ENCODE data around the gene AIRE.
A peak's percentile ranks its signal among the peaks of the same experiment; 100 is the strongest.
"Not testable (repeated sequence)": the region's sequence is repeated elsewhere in the genome, so short reads cannot be mapped to it uniquely, and the experiment has no call there.

The AIRE gene

DNA sequence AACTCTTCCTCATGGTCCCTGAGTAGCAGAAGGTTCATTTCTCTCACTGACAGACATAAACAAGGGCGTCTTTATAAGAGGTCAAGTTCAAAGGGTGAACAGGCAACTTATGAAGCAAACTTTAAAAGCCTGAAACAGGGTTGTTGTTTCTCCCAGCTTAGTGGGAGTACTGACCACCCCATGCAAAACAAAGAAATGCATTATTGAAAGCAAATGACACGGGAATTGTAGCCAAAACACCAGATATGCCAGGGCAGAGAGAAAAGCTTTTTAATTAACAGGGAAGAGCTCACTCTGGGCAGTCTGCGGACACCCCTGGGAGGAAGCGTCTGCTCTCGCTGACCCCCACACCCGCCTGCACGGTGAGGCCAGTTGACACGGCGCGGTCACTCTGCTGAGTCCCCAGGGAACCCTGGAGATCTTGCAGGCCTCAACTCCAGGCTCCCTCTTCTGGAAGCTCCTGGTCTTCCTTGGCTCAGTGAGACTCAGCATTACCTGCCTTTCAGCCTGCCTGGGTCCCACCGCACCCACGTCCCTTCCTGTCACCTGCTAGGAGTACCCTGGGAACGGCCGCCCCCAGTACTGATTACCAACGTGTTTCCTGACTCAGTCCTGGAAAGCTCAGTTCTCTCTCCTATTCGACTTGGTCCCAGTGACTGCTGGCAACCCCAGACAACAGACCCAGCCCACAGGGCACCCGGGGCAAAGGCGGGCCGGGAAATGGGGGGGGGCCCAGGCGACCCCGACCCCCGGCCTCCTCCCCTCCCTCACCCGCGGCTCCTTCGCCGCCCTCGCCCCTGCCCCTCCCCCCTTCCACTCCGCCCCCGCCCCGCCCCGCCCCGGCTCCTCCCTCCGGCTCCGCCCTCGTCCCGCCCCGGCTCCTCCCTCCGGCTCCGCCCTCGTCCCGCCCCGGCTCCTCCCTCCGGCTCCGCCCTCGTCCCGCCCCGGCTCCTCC, 52.5 kb downstream of the AIRE start:
- no CpG with 5 or more reads among the region's 47 CpGs for WGBS, 2 donors (ENCODE audit: extremely low coverage in 2 of 2, insufficient read length in 2 of 2, insufficient replicate concordance in 1 of 2)

DNA sequence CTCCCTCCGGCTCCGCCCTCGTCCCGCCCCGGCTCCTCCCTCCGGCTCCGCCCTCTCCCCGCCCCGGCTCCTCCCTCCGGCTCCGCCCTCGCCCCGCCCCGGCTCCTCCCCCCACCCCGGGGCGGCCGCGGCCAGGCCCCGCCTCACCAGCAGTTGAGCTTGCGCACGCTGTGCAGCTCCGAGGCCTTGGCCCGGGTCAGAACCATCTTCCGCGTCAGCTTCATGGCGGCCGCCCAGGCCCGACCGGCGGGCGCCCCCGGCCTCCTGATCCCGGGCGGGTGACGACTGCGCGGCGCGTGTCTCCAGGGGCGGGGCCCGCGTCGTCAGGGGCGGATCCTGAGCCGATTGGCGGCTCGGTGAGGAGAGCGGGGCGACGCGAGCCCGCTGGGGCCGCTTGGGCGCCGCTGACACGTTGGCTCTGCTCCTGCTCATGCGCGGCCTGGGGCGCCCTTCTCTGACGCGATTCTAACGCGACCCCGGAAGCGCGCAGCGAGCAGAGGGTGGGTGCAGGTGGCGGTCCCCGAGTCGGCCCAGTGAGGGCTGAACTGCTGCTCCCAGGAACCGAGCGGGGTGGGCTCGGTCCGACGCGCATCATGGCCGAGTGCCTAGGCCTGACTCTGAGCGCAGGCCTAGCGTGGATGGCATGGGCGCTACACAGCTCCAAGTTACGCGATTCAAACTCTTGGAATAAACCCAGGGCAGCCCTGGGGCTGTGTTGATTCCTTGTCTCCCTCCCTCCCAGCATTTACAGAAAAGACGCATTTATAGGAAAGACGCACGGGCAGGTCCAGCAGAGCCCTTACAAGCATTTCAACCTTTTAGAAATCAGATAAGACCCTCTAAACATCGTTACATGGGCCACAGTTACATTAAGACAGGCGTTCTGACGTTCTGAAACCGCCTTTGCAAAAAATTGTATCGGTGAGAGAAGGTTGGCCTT, 53.6 kb downstream of the AIRE start, which contains the start of gene CFAP410:
Gene CFAP410 (minus strand): TSS at position 420 of the 940 bp plus-strand sequence. CDS start 196 bp downstream, at position 224.
- peaks cover 4% of the 10 kb centered on the region for H3K79me1 ChIP-seq (ENCODE audit: low read depth, low read length)
- H2BK12ac ChIP-seq (ENCODE audit: low read length): peak within 1 kb of the TSS; percentile 18
- peak within 1 kb of the TSS; percentile 84 for H3K4me2 ChIP-seq (ENCODE audit: insufficient read depth, low read length, poor library complexity, severe bottlenecking)
- no CpG with 5 or more reads among the region's 90 CpGs for WGBS, 2 donors (ENCODE audit: extremely low coverage in 2 of 2, insufficient read length in 2 of 2, insufficient replicate concordance in 1 of 2)
- H3K9me3 ChIP-seq (replicated peaks in 1 of 2; ENCODE audit: control insufficient read depth in 2 of 2, insufficient read depth in 1 of 2, low read depth in 1 of 2, low read length in 2 of 2): no peaks in the 10 kb centered on the region
- peak within 1 kb of the TSS; percentile 94 for H3K9ac ChIP-seq (ENCODE audit: low read depth, low read length, poor library complexity)
- H2BK5ac ChIP-seq (ENCODE audit: low read length): no peak within 1 kb of the TSS
- peak within 1 kb of the TSS; percentile 99 for H2AFZ ChIP-seq (ENCODE audit: low read length)
- H3K27ac ChIP-seq (replicated peaks; ENCODE audit: low read length): peak within 1 kb of the TSS; percentile 97
- peak within 1 kb of the TSS; percentile 99 for H3K23ac ChIP-seq (ENCODE audit: low read depth, low read length, poor library complexity)
- H4K91ac ChIP-seq (ENCODE audit: low read depth, low read length, poor library complexity): no peak within 1 kb of the TSS
- peak within 1 kb of the TSS; percentile 91 to 92 for H3K4me3 ChIP-seq (ENCODE audit: low read length in 2 of 2)
- peak within 1 kb of the TSS; percentile 50 for H3K14ac ChIP-seq (ENCODE audit: low read length)
- peak within 1 kb of the TSS; percentile 52 for H4K8ac ChIP-seq (ENCODE audit: low read depth, low read length)
- peak; percentile 95 for DNase-seq (ENCODE audit: low spot score)
- H3K4me1 ChIP-seq (ENCODE audit: control insufficient read depth in 2 of 2, insufficient read depth in 1 of 2, low read depth in 1 of 2, low read length in 2 of 2): peaks cover 5 to 7% of the 10 kb centered on the region in 2 donors
- peak within 1 kb of the TSS; percentile 17 for H3K4ac ChIP-seq (ENCODE audit: low read length)
- H3K36me3 ChIP-seq (replicated peaks in 1 of 2; ENCODE audit: control insufficient read depth in 2 of 2, insufficient read depth in 2 of 2, low read length in 2 of 2): peaks cover 7 to 10% of the 10 kb centered on the region in 2 donors
- H2BK120ac ChIP-seq (ENCODE audit: low read depth, low read length): no peak within 1 kb of the TSS
- H2AK5ac ChIP-seq (ENCODE audit: low read depth, low read length): peak within 1 kb of the TSS; percentile 74
- H3K27me3 ChIP-seq (ENCODE audit: control insufficient read depth in 3 of 3, insufficient read depth in 3 of 3, low read depth in 1 of 3, low read length in 3 of 3): peaks cover 0 to 2% (median 0%) of the 10 kb centered on the region in 3 experiments
- peak within 1 kb of the TSS; percentile 99 for H3K18ac ChIP-seq (ENCODE audit: low read length)
- no peak within 1 kb of the TSS for H2BK15ac ChIP-seq (ENCODE audit: low read length)

More for the DNA sequence above, 52.5 kb downstream of the AIRE start:
- Histone ChIP-seq H3K27me3 (ENCODE audit: control insufficient read depth in 3 of 3, insufficient read depth in 3 of 3, low read depth in 1 of 3, low read length in 3 of 3) (peaks cover 0 to 2% (median 0%) of the 10 kb centered on the region in 3 experiments), H3K4me2 (ENCODE audit: insufficient read depth, low read length, poor library complexity, severe bottlenecking) (peak overlapping the region; percentile 71), H3K4me3 (ENCODE audit: low read length in 2 of 2) (peak overlapping the region; percentile 46 to 75), H2AK5ac (ENCODE audit: low read depth, low read length) (no peak overlapping the region), H3K9me3 (replicated peaks in 1 of 2; ENCODE audit: control insufficient read depth in 2 of 2, insufficient read depth in 1 of 2, low read depth in 1 of 2, low read length in 2 of 2) (no peaks in the 10 kb centered on the region), H3K36me3 (replicated peaks in 1 of 2; ENCODE audit: control insufficient read depth in 2 of 2, insufficient read depth in 2 of 2, low read length in 2 of 2) (peaks cover 7 to 10% of the 10 kb centered on the region in 2 donors), H4K8ac (ENCODE audit: low read depth, low read length) (no peak overlapping the region), H2BK15ac (ENCODE audit: low read length) (no peak overlapping the region), H2BK120ac (ENCODE audit: low read depth, low read length) (no peak overlapping the region), H3K23ac (ENCODE audit: low read depth, low read length, poor library complexity) (peak overlapping the region; percentile 61), H2BK12ac (ENCODE audit: low read length) (no peak overlapping the region), H2BK5ac (ENCODE audit: low read length) (no peak overlapping the region), H3K4ac (ENCODE audit: low read length) (no peak overlapping the region), H3K79me1 (ENCODE audit: low read depth, low read length) (peaks cover 4% of the 10 kb centered on the region), H3K18ac (ENCODE audit: low read length) (peak overlapping the region; percentile 27), H4K91ac (ENCODE audit: low read depth, low read length, poor library complexity) (no peak overlapping the region), H3K14ac (ENCODE audit: low read length) (no peak overlapping the region), H3K4me1 (ENCODE audit: control insufficient read depth in 2 of 2, insufficient read depth in 1 of 2, low read depth in 1 of 2, low read length in 2 of 2) (peaks cover 5 to 7% of the 10 kb centered on the region in 2 donors), H3K27ac (replicated peaks; ENCODE audit: low read length) (no peak overlapping the region), H2AFZ (ENCODE audit: low read length) (peak overlapping the region; percentile 84), H3K9ac (ENCODE audit: low read depth, low read length, poor library complexity) (peak overlapping the region; percentile 73)
- peak; percentile 53 for DNase-seq (ENCODE audit: low spot score)

DNA sequence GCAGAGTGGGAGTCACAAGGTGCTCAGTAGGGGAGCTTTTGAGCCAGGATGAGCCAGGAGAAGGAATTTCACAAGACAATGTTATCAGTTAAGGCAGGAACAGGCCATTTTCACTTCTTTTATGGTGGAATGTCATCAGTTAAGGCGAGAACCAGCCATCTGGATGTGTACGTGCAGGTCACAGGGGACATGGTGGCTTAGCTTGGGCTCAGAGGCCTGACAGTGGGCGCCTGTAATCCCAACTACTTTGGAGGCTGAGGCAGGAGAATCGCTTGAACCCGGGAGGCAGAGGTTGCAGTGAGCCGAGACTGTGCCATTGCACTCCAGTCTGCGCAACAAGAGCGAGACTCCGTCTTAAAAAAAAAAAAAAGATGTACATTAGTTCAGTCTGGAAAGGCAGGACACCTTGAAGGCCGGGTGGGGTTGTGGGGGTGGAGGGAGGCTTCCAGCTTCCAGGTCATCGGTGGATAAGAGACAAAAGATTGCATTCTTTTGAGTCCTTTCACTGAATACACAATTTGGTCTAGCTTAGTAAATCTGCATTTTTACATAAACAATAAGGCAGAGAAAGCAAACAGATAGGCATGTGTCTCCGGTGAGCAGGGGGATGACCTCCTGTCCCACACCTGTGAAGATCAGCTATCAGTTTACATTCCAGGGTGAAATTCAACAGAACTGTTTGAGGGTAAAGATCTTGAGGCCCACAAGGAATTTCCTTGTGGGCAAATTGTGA, 56.2 kb downstream of the AIRE start:
- not testable (repeated sequence) for H3K4me1 ChIP-seq (ENCODE audit: control insufficient read depth in 2 of 2, insufficient read depth in 1 of 2, low read depth in 1 of 2, low read length in 2 of 2); H3K9me3 ChIP-seq (replicated peaks in 1 of 2; ENCODE audit: control insufficient read depth in 2 of 2, insufficient read depth in 1 of 2, low read depth in 1 of 2, low read length in 2 of 2); H3K4me2 ChIP-seq (ENCODE audit: insufficient read depth, low read length, poor library complexity, severe bottlenecking); H3K36me3 ChIP-seq (replicated peaks in 1 of 2; ENCODE audit: control insufficient read depth in 2 of 2, insufficient read depth in 2 of 2, low read length in 2 of 2); H2BK12ac ChIP-seq (ENCODE audit: low read length); DNase-seq (ENCODE audit: low spot score); H3K14ac ChIP-seq (ENCODE audit: low read length); H3K27ac ChIP-seq (replicated peaks; ENCODE audit: low read length); H3K18ac ChIP-seq (ENCODE audit: low read length); H2BK5ac ChIP-seq (ENCODE audit: low read length); H3K4ac ChIP-seq (ENCODE audit: low read length); H2BK120ac ChIP-seq (ENCODE audit: low read depth, low read length); H3K23ac ChIP-seq (ENCODE audit: low read depth, low read length, poor library complexity); H3K9ac ChIP-seq (ENCODE audit: low read depth, low read length, poor library complexity); H2BK15ac ChIP-seq (ENCODE audit: low read length); H2AK5ac ChIP-seq (ENCODE audit: low read depth, low read length); H4K91ac ChIP-seq (ENCODE audit: low read depth, low read length, poor library complexity); H4K8ac ChIP-seq (ENCODE audit: low read depth, low read length); H3K27me3 ChIP-seq (ENCODE audit: control insufficient read depth in 3 of 3, insufficient read depth in 3 of 3, low read depth in 1 of 3, low read length in 3 of 3); H3K4me3 ChIP-seq (ENCODE audit: low read length in 2 of 2); H3K79me1 ChIP-seq (ENCODE audit: low read depth, low read length)
- WGBS, 2 donors (ENCODE audit: extremely low coverage in 2 of 2, insufficient read length in 2 of 2, insufficient replicate concordance in 1 of 2): no CpG with 5 or more reads among the region's 12 CpGs
- peak overlapping the region; percentile 15 for H2AFZ ChIP-seq (ENCODE audit: low read length)

Data from neuronal stem cell (in vitro differentiated cells).